Type B pancreatic cell (in vitro differentiated cells): ENCODE results near the gene PTPN1. TPM values are rescaled to one million over a fixed set of nuclear protein-coding genes. Genes with fewer than 3 reads are reported as not detected.
"Not testable (repeated sequence)": the region's sequence is repeated elsewhere in the genome, so short reads cannot be mapped to it uniquely, and the experiment has no call there.

ENCODE experiments used
- DNase-seq: peaks from one replicate; pipeline ENCODE4 v3.0.0; 2021; ENCODE audit warnings: mixed read lengths; ENCODE audit not compliant: unreplicated experiment; ENCODE audit errors: extremely low spot score
- H3K27ac Mint-ChIP-seq: 2 replicates; pipeline ENCODE4 v1.8.0; 2021; ENCODE audit warnings: mild to moderate bottlenecking, mixed read lengths
- H3K27me3 Mint-ChIP-seq: 2 replicates; pipeline ENCODE4 v1.8.0; 2021; ENCODE audit warnings: mixed read lengths
- H3K36me3 Mint-ChIP-seq: 2 replicates; pipeline ENCODE4 v1.8.0; 2021; ENCODE audit warnings: mixed read lengths
- H3K4me1 Mint-ChIP-seq: one replicate; pipeline ENCODE4 v1.8.0; 2021; ENCODE audit warnings: mixed read lengths; ENCODE audit not compliant: unreplicated experiment
- H3K4me3 Mint-ChIP-seq: 2 replicates; pipeline ENCODE4 v1.8.0; 2021; ENCODE audit warnings: mild to moderate bottlenecking, mixed read lengths
- H3K9me3 Mint-ChIP-seq: 2 replicates; pipeline ENCODE4 v1.8.0; 2021; ENCODE audit warnings: mixed read lengths
- total RNA-seq: library from RNA; stranded (reverse); gene quantifications from 2 replicates; pipeline ENCODE4 v1.2.1, GENCODE V29; 2021; ENCODE audit warnings: low replicate concordance
- TF ChIP-seq, protein P1 (sequence below): fragments of 200-600 bp; sonication (generic); conservative IDR thresholded peaks from 2 replicates; pipeline ENCODE4 v1.5.0; 2021; ENCODE audit warnings: antibody characterized with exemption, mild to moderate bottlenecking

The PTPN1 gene
- total RNA-seq, 1 donor from 2014 or later: 27.6 TPM

DNA sequence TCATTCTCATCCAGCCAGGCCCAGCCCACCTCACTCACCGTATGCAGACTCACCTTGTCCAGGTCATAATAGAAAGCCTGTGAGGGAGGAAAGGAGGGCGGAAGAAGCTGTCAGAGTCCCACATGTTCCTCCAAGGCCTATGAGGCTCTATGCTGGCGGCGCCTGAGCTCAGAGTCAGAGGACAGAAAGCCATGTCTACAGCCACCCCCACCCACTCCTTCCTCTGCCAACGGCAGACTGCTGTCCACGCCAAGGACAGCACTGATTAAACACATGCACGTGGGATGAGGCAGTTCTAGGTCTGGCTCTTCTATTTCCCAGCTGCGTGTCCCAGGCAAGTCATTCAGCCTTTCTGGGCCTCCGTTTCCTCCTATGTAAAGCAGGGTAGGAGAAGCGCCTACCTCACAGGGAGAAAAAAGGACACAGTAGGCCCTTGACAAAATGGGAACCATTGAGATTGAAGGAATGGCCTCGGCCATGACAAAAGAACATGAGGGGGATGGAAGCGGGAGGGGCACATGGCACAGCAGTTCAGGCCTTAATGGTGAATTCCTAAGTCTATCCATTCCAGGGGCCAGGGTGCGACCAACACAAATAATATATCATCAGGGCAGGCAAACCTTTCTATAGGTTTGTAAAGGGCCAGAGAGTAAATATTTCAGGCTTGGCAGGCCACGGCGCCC lies 101.1 kb downstream of the PTPN1 start:
- TF ChIP-seq, protein P1, sequence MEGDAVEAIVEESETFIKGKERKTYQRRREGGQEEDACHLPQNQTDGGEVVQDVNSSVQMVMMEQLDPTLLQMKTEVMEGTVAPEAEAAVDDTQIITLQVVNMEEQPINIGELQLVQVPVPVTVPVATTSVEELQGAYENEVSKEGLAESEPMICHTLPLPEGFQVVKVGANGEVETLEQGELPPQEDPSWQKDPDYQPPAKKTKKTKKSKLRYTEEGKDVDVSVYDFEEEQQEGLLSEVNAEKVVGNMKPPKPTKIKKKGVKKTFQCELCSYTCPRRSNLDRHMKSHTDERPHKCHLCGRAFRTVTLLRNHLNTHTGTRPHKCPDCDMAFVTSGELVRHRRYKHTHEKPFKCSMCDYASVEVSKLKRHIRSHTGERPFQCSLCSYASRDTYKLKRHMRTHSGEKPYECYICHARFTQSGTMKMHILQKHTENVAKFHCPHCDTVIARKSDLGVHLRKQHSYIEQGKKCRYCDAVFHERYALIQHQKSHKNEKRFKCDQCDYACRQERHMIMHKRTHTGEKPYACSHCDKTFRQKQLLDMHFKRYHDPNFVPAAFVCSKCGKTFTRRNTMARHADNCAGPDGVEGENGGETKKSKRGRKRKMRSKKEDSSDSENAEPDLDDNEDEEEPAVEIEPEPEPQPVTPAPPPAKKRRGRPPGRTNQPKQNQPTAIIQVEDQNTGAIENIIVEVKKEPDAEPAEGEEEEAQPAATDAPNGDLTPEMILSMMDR: no peak
- no peak for DNase-seq
- no peak overlapping the region for H3K4me3 Mint-ChIP-seq
- H3K27ac Mint-ChIP-seq: no peak overlapping the region
- H3K9me3 Mint-ChIP-seq: no peaks in the 10 kb centered on the region
- H3K27me3 Mint-ChIP-seq: no peaks in the 10 kb centered on the region
- no peaks in the 10 kb centered on the region for H3K36me3 Mint-ChIP-seq
- peaks cover 3% of the 10 kb centered on the region for H3K4me1 Mint-ChIP-seq

DNA sequence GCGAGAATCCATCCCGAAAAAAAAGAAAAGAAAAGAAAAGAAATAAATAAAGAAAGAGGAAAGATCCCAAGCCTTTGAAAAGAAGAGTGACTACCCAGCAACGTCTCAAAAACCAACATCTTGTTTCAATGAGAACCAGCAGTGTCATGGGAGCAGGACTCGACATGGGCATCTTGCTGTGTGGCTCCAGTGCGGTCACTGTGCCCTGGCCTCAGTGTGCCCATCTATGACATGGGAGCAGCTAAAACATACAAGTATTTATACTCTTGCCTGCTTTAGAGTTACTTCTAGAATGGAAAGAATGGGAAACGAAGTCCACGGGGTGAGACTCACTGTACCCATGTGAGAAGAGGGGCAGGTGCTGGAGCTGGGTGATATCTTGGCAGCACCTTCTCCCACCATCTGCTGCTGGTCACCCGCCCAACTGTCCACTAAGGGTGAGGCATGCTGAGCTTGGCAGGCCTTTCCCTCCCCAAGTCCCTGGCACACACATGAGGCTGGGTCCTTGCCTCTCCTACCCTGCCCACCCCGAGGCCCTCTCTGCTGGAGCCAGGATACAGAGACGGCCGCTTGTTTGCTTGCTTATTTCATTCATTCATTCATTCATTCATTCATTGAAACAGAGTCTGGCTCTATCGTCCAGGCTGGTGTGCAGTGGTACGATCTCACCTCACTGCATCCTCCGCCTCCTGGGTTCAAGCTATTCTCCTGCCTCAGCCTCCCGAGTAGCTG lies 103.4 kb downstream of the PTPN1 start:
- Mint-ChIP-seq H3K27ac (no peak overlapping the region), H3K9me3 (no peaks in the 10 kb centered on the region), H3K4me1 (peaks cover 3% of the 10 kb centered on the region), H3K36me3 (no peaks in the 10 kb centered on the region), H3K4me3 (no peak overlapping the region), H3K27me3 (no peaks in the 10 kb centered on the region)
- no peak for DNase-seq
- TF ChIP-seq, protein P1: no peak

DNA sequence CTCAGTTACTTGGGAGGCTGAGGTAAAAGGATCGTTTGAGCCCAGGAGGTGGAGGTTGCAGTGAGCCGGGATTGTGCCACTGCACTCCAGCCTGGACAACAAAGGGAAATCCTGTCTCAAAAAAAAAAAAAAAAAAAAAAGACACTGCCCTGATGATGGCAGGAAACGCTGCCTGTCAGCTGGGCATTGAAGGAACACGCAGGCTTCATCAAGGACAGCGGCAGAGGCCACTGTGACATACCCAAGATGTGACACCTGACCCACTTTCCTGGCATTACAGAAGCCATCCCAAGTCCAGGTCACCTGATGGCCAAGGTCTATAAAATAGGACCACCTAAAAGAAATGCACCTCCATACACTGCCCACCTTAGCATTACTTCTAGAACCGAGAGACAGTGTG lies 105.2 kb downstream of the PTPN1 start:
- no peaks in the 10 kb centered on the region for H3K27me3 Mint-ChIP-seq
- TF ChIP-seq, protein P1: no peak
- H3K4me1 Mint-ChIP-seq: peaks cover under 1% of the 10 kb centered on the region
- DNase-seq: no peak
- no peak overlapping the region for H3K27ac Mint-ChIP-seq
- no peak overlapping the region for H3K4me3 Mint-ChIP-seq
- no peaks in the 10 kb centered on the region for H3K9me3 Mint-ChIP-seq
- H3K36me3 Mint-ChIP-seq: no peaks in the 10 kb centered on the region

DNA sequence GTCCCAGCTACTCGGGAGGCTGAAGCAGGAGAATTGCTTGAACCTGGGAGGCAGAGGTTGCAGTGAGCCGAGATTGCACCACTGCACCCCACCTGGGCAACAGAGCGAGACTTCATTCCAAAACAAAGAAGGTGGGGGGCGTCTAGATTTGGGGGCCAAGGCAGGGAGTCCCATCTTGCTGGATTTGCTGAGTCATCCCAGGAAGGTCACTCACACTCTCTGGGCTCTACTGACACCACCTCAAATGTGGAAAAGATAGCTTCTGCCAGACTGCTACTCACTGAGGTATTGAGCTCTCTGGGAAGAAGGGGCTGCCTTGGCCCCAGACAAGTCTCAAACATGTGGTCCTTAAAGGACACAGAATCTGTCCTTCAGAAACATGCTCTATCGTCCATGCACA lies 106.8 kb downstream of the PTPN1 start:
- Mint-ChIP-seq H3K27ac (no peak overlapping the region), H3K4me3 (no peak overlapping the region), H3K9me3 (no peaks in the 10 kb centered on the region), H3K27me3 (no peaks in the 10 kb centered on the region), H3K4me1 (no peaks in the 10 kb centered on the region), H3K36me3 (no peaks in the 10 kb centered on the region)
- DNase-seq: no peak
- TF ChIP-seq, protein P1: no peak

DNA sequence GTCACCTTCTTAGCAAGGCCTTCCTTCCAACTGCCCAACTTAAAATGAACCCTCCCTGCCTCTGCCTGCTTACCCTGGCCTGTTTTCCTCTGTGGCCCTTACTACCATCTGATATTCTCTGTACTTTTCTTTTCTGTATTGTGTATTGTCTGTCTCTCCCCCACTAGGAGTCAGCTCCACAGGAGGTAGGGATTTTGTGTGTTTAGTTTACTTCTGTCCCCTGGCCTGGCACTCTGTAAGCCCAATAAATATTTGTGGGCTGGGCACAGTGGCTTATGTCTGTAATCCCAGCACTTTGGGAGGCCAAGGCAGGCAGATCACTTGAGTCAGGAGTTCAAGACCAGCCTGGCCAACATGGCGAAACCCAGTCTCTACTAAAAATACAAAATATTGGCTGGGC lies 108.4 kb downstream of the PTPN1 start:
- Mint-ChIP-seq H3K27me3 (no peaks in the 10 kb centered on the region), H3K4me3 (no peak overlapping the region), H3K36me3 (no peaks in the 10 kb centered on the region), H3K9me3 (no peaks in the 10 kb centered on the region), H3K27ac (no peak overlapping the region), H3K4me1 (no peaks in the 10 kb centered on the region)
- no peak for DNase-seq
- TF ChIP-seq, protein P1: no peak

DNA sequence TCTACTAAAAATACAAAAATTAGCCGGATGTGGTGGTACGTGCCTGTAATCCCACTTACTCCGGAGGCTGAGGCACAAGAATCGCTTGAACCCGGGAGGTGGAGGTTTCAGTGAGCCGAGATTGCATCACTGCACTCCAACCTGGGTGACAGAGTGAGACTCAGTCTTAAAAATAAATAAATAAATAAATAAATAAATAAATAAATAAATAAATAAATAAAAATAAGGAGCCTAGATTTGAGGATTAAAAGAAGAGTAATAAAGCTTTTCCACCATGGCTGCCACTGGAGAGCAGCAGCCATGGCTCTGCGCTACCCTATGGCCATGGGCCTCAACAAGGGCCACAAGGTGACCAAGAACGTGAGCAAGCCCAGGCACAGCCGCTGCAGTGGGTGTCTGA lies 110.3 kb downstream of the PTPN1 start:
- not testable (repeated sequence) for H3K36me3 Mint-ChIP-seq, H3K4me3 Mint-ChIP-seq, DNase-seq, H3K4me1 Mint-ChIP-seq, H3K9me3 Mint-ChIP-seq, H3K27ac Mint-ChIP-seq, H3K27me3 Mint-ChIP-seq
